ENCODE measurements around the gene FTSJ1. TPM values are rescaled to one million over a fixed set of nuclear protein-coding genes. Genes with fewer than 3 reads are reported as not detected.

The FTSJ1 gene
- total RNA-seq, 4 donors from 2014 or later = 45.7 to 74.7 (median 56.1) TPM

DNA sequence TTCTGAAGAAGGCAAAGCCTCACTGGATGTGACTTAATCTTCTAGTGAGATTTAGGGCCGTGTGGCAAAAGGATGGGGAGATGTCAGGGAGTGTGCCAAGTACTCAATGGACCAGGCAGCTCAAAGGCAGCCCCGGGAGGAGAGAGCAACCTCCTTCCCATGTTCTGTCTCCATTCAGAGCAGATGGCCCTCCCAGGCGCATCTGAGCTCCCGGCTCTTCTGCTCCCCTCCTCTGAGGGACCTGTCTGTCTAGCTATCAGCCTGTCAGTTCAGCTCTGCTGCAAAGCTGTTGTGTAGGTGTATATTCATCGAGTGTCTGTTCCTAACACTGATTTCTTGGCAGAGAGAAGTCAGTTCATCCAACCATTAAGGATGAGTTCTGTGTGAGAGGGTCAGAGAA lies 21.9 kb downstream of the FTSJ1 start:
- ATAC-seq (ENCODE audit: low FRiP score) (no peak), DNase-seq (ENCODE audit: low spot score) (no peak)
- TF ChIP-seq, protein P1, sequence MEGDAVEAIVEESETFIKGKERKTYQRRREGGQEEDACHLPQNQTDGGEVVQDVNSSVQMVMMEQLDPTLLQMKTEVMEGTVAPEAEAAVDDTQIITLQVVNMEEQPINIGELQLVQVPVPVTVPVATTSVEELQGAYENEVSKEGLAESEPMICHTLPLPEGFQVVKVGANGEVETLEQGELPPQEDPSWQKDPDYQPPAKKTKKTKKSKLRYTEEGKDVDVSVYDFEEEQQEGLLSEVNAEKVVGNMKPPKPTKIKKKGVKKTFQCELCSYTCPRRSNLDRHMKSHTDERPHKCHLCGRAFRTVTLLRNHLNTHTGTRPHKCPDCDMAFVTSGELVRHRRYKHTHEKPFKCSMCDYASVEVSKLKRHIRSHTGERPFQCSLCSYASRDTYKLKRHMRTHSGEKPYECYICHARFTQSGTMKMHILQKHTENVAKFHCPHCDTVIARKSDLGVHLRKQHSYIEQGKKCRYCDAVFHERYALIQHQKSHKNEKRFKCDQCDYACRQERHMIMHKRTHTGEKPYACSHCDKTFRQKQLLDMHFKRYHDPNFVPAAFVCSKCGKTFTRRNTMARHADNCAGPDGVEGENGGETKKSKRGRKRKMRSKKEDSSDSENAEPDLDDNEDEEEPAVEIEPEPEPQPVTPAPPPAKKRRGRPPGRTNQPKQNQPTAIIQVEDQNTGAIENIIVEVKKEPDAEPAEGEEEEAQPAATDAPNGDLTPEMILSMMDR (IDR thresholded peaks at IDR 0.05) = no peak

DNA sequence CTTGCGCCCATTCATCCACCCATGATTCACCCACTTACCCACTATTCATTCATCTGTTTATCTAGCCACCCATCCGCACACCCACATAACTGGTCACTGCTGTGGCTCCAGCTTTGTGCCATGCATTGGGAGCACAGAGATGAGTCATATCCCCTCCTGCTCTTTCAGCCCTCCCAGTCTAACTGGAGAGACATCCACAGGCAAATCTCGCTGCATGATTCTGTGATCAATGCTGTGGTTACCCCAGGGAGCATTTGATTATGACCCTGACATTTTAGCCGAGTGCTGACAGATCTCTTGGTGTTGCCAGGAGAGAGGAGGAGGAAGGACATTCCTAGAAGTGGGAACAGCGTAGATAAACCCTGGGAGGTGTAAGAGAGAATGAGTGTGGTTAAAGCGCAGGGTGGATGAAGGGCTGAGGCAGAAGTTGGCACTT lies 22.4 kb downstream of the FTSJ1 start:
- ATAC-seq (ENCODE audit: low FRiP score) (no peak), DNase-seq (ENCODE audit: low spot score) (no peak)
- TF ChIP-seq, protein P1 (IDR thresholded peaks at IDR 0.05) = no peak

DNA sequence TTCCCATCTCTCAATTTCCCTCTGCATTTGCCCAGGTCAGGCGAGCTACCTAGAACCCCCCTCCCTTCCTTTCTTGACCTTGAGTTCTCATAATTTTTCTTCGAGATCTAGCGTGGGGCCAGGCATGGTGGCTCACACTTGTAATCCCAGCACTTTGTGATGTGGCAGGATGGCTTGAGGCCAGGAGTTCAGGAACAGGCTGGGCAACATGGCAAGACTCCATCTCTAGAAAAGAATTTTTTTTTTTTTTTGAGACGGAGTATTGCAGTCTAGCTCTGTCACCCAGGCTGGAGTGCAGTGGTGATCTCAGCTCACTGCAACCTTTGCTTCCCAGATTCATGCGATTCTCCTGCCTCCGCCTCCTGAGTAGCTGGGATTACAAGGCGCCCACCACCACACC lies 28.3 kb downstream of the FTSJ1 start:
- no peak for DNase-seq (ENCODE audit: low spot score)
- TF ChIP-seq, protein P1 (IDR thresholded peaks at IDR 0.05) = no peak
- no peak for ATAC-seq (ENCODE audit: low FRiP score)

DNA sequence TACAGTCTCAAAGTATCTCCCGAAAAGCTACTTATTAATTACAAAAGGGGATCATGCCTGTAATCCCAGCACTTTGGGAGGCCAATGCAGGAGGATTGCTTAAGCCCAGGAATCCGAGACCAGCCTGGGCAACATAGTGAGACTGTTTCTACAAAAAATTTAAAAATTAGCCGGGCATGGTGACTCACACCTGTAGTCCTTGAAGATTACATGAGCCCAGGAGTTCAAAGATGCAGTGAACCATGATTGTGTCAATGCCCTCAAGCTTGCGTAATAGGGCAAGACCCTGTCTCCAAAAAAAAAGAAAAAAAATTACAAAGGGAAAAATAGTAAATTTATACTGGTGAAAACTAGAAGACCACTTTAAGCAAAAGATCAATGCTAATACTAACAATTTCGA lies 29.5 kb downstream of the FTSJ1 start:
- no peak for DNase-seq (ENCODE audit: low spot score)
- TF ChIP-seq, protein P1 (IDR thresholded peaks at IDR 0.05) = no peak
- no peak for ATAC-seq (ENCODE audit: low FRiP score)

DNA sequence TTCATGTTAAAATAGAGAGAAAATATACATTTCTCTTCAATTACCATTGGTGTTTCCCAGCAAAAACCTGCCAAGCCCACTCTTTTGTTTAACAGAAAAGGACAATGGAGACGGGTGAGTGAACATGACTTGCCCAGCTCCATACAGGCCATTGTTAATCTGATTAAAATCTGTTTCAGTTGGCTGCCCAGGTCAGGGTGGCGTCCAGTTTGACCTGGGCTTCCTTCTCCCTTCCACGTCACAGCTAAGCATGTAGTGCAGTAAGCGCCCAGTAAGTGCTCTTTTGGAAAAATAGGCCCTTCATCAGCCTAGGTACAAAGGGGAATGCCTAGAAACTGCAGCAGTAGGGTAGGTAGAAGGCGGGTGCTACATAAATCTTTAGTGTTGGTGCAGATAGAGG lies 31.2 kb downstream of the FTSJ1 start:
- ATAC-seq (ENCODE audit: low FRiP score) = no peak
- TF ChIP-seq, protein P1 (IDR thresholded peaks at IDR 0.05) = no peak
- no peak for DNase-seq (ENCODE audit: low spot score)

DNA sequence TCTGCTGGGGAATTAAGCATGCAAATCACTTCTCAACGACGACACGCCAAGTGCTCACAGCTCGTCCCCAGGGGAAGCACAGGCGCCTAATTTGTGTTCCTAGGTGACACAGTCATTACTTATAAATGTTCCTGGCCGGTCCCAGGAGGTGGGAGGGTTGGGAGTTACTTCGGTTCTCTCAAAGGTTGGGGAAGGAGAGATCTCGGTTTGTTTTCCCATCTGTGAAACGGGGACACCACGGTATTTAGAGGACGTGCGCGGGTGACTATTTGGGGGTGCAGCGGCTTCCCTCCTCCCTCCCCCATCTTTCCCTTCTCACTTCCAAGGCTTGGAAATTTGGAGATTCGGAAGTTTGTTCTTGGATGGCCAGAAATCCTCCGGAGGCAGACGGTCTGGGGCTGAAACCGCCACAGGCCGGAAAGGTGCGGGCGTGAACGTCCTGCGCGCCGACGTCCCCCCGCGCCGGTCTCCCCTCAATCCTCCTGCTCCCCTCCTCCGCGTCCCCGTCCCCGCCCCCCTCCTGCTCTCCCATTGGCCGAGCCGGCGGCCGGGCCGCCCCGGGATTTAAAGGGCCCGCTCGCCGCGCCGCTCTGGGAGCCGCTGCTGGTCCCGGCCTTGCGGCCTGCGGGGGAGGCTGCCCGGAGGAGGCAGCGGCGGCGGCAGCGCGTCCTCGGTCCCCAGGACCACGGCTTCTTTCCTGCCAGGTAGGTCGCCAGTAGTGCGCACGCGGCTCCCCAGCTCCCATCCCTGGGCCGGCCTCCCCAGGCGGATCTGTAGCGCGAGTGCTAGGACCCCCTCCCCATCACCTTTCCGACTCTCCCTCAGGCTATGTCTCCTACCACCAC lies 32.6 kb downstream of the FTSJ1 start, which contains the start of gene PORCN:
Gene PORCN (plus strand): TSS at position 593 of the 845 bp plus-strand sequence. CDS start 829 bp downstream, outside the sequence.
- TF ChIP-seq, protein P1 (IDR thresholded peaks at IDR 0.05) = no peak

DNA sequence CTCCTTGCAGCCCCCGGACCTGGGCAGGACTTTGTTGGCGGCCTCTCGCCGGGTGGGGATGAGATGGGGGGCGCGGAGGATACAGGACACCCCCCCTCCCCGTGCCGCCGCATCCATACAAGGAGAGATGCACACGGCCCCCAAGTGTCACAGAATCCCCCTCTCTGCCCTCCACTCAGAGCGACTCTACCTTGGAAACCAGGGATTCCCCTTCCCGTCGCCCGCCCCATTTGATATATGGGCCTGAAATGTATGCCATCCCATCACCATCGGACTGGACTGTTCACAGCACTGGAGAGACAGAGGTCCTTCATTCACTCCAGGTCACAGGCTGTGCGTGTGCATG lies 33.2 kb downstream of the FTSJ1 start:
- ATAC-seq (ENCODE audit: low FRiP score) (peak; percentile 13), DNase-seq (ENCODE audit: low spot score) (no peak)
- TF ChIP-seq, protein P1 (IDR thresholded peaks at IDR 0.05) = no peak

More for the DNA sequence above, 32.6 kb downstream of the FTSJ1 start, which contains the start of gene PORCN:
- DNase-seq (ENCODE audit: low spot score) (no peak), ATAC-seq (ENCODE audit: low FRiP score) (peak; percentile 92)
